HG03558 (cell line): ENCODE results near the gene PTPRN2.
"Not testable (repeated sequence)": the region's sequence is repeated elsewhere in the genome, so short reads cannot be mapped to it uniquely, and the experiment has no call there.

Experiments used
- ATAC-seq: cut with Tn5 transposase; IDR thresholded peaks from one replicate; pipeline ENCODE4 v1.9.1; 2021; ENCODE audit warnings: moderate number of reproducible peaks; ENCODE audit not compliant: unreplicated experiment; ENCODE audit errors: extremely low read depth

The PTPRN2 gene

DNA sequence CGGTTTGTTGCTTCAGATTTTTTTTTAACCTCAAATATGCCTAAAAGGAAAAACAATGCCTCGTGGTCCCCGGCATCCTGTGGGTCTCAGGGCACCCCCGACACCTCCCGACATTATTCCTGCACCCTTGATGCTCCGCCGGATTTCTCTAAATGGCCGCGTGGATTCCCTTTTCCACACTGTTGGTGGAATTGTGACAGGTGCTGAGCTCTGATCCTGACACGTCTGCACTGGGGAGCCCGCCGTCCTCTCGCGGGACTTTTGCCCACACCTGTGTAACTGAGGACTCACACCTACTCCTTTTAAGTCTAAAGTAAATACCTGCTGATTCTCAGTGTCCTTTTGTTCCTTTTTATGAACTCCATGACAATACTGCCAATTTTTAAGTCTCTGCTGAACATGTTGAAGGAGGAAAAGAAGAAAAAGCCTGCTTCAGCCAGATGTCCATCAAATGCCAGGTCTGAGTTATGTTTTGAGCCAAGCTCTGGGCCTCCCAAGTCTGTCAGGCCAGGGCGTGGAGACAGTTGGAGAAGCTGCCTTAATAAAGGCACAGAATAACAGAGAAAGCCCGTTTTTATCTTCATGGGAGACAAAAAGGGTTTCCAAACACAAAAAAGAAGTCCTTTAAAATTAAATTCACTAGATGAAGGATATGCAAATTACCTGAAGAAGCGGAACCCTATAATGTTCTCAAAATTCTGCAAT, 682.6 kb downstream of the PTPRN2 start:
- no peak for ATAC-seq

DNA sequence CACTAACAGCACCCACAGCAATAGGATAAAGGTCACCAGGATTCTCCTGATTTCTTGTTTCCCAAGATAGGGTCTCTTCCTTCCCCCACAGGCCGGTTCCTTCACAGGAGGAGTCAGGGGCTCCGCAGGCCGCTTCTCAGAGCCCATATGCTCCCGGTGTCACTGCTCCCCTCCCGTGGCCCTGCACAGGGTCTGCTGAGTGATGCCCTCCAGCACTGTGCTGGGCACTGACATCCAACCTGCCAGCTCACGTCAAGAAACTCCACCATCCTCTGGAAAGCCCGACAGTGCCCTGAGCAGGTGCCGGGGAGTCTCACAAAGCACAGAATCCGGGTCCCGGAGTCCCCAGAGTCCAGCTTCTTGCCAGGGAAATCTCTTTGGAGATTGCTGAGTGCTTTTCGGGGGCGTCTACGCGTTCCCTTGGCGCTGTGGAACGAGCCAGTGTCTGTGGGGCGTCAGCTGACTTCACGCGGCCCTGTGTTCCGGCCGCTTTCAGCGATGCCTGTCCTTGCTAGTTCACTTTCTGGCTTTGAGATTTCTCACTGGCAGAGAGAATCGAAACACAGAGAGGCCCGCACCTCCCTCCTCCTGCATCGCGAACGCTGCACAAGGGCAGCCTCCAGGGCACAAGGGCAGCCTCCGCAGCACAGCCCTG, 683.3 kb downstream of the PTPRN2 start:
- no peak for ATAC-seq

DNA sequence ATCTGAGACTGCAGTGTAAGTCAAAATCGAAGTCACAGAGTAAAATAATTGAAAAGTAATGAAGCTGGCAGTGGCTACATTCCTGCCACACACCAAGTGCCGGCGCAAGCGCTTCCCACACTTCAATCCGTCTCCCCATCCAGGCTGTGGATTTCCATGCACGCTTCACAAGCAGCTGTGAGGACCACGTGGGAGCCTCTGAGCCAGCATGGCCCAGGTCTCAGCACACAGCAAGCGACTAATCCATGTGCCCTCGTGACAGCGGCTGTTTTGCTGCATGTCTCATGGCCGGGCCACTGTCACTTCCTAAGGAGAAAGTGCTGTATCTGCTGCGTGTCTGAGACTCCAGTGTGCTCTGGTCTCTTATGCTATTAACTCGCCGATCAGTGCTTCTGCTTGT, 683.9 kb downstream of the PTPRN2 start:
- ATAC-seq: no peak

DNA sequence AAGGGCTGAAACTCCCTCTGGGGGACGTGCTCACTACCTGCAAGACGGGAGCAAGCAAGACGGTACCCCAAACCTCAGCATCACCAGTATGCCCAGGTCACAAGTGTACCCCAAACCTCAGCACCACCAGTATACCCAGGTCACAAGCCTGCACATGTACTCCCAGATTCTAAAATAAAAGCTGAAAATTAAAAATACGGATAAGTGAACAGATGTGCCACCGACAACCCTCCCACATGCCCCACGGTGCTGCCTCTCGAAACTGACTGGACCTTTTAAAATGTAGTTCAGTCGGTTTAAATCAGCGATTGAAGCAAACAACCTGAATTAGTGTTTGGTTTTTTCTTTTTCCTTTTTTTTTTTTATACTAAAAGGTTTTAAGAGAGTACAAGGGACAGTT, 684.3 kb downstream of the PTPRN2 start:
- ATAC-seq: no peak

DNA sequence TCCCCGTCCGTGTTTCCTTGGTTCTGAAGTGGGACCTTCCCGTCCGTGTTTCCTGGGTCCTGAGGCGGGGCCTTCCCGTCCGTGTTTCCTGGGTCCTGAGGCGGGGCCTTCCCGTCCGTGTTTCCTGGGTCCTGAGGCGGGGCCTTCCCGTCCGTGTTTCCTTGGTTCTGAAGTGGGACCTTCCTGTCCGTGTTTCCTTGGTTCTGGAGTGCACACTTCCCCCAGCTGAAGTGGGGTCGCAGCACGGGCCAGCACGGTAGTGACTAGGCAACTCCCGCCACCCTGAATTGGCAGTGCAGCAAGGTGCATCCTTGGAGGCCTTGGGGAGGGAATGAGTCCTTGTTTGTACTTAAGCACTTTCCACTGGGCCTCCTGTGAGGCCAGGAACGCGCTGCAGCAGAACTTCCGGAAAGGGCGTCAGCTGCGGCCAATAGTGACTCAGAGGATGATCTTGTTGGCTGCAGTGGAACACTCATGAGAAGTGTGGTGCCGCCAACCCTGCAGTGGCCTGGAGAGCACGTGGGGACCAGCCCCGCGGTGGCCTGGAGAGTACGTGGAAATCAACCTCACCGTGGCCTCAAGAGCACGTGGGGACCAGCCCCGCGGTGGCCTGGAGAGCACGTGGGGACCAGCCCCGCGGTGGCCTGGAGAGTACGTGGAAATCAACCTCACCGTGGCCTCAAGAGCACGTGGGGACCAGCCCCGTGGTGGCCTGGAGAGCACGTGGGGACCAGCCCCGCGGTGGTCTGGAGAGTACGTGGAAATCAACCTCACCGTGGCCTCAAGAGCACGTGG, 685.6 kb downstream of the PTPRN2 start:
- not testable (repeated sequence) for ATAC-seq

DNA sequence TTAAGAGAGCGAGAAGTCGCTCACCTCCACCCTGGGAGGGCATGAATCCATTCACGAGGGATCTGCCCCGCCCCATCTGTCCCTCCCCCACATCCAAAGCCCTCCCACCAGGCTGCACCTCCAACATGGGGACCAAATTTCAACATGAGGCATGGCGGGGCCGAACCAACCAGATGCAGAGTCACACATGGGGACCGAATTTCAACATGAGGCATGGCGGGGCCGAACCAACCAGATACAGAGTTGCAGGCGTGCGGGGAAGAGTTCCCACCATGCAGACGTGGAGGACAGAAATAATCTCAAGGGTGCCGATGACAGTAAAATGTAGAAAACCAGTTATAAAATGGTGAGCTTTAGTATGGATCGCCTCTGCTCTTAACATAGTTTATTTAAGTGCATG, 686.5 kb downstream of the PTPRN2 start:
- ATAC-seq: no peak

DNA sequence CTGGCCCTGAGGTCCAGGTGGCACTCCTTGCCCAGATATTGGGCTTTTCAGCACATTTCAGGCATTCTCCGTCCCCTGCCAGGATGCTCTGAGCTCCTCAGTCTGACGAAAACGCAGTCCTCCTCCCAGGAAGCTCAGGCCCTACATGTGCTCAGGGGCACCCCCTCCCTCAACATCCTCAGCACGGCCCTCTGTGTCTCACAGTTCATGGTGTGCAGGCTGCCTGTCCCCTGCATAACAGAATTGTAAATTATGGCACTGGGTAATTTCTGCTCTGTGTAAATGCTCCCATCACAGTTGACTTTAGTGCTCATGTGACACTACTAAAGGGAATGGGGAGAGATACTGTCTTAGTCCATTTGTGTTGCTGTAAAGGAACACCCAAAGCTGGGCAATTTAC, 687.1 kb downstream of the PTPRN2 start:
- no peak for ATAC-seq

DNA sequence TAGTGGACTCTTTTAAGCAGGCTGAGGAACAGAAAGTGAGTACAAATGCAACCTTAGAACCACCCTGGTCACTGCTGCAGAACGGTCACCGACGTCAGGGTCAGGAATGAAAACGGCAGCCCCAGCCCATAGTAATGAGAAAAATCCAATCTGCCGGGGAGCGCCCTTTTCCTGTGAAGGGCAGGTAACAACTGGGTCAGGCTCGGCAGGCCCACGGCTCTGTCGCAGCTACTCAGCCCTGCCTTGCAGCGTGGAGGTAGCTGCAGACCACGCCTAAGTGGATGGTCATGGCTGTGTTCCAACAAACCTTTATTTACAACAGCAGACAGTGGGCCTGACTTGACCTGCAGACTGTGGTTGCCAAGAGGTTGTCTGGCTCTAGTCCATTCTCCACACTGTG, 687.6 kb downstream of the PTPRN2 start:
- ATAC-seq: no peak

DNA sequence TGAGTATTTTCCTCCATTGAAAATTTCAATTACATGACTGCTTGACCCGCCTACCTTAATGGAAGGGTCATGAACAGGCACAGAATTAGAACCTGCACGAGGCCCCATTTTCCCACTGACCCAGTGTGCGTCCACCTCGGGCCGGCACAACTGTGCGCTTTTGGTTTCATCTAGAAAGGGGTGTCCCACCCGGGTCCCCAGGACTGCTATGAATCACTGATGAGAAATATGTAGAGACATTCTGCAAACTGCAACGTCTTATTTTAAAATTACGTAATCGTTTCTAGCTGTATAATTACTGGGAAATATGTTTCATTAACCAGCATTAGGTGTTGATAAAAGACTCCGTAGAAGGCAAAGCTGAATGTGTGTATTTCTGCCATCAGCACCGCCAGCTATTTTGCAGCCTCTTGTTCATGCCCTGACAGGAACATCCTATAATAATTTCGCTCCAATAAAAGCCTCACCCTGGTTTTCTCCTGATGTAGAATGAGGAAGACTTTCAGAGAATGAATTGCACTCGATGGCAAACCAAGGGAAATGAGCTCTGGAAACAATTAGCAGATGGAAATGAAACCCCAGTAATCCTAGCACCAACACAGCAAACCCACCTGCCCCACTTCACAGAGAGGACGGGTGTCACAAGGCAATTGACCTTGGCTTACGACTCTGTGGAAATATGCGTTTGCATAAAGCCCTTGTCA, 688.7 kb downstream of the PTPRN2 start:
- ATAC-seq: no peak

DNA sequence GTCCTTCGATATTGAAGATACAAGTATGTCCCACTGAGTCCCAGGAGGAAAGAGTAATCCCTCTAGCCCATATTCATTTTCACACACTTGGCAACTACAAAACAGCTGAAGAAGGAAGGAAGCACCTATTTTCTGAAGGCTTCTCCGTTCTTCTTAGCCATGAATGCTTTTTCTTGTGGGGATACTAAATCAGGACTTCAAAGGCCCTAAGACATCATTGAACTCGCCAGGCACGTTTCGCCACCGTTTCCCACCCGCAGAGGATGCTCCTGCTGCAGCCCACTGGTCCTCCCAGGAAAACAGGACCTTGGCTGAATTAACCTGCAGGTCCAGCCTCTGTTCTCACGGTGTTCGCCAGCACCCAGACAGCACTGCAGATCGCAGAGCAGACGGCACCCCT, 689.4 kb downstream of the PTPRN2 start:
- ATAC-seq: no peak

DNA sequence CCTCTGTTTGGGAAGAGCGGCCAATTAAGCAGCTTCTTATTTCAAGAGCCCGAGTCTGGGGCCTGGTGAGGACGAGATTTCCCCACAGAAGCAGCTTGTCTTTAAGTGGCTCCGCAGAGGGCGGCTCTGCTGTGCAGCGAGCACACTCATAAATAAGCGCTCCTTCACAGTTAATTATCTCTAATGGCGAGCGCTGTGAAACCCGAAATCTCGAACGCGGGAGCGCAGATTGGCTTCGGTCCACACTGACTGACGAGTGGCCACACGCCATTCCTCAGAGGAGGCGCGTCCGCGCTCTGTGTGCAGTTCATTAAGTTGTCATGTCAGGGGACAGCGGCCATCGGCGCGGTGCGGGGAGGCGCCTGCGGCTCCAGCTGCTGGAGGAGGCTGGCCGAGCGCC, 689.9 kb downstream of the PTPRN2 start:
- no peak for ATAC-seq

DNA sequence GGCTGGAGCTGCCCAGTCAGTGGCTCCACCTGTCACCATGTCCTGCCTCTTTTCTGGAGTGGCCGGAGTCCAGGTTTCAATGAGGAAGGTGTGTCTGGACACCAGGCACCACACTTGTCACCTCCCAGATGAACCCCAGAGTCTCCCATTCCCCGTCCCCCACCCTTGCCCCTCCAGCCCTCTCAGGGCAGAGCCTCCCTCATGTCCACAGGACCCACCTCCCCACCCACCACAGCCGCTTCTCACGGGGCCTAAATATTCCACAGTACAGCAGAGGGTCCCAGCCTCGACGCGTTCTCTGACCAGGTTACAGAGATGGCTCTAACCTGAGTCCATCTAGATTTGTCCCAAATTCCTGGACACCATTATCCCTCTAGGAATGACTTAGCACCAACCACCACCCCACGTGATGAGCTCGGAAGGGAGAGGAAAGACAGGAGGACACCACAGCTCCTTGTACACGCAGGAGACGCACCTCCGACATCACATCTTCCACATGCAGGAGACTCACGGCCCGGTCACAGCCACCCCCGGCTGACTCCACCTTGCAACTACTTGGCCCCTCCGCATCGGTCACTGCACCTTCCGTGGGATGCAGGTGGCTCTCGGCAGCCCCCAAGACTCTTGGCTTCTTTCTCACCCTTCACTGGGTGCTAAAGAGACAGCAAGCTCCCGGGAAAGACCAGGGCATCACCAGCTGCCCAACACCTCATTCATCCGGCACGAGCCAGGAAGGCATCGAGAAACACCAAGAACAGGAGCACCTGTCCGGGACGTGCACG, 690.7 kb downstream of the PTPRN2 start:
- no peak for ATAC-seq

DNA sequence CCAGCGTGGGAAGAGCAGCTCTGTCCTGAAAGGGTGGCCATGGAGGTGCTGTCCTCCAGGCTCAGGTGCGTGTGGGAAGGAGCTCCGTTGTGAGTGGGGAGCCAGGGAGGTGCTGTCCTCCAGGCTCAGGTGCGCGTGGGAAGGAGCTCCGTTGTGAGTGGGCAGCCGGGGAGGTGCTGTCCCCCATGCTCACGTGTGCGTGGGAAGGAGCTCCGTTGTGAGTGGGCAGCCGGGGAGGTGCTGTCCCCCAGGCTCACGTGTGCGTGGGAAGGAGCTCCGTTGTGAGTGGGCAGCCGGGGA, 691.3 kb downstream of the PTPRN2 start:
- not testable (repeated sequence) for ATAC-seq

DNA sequence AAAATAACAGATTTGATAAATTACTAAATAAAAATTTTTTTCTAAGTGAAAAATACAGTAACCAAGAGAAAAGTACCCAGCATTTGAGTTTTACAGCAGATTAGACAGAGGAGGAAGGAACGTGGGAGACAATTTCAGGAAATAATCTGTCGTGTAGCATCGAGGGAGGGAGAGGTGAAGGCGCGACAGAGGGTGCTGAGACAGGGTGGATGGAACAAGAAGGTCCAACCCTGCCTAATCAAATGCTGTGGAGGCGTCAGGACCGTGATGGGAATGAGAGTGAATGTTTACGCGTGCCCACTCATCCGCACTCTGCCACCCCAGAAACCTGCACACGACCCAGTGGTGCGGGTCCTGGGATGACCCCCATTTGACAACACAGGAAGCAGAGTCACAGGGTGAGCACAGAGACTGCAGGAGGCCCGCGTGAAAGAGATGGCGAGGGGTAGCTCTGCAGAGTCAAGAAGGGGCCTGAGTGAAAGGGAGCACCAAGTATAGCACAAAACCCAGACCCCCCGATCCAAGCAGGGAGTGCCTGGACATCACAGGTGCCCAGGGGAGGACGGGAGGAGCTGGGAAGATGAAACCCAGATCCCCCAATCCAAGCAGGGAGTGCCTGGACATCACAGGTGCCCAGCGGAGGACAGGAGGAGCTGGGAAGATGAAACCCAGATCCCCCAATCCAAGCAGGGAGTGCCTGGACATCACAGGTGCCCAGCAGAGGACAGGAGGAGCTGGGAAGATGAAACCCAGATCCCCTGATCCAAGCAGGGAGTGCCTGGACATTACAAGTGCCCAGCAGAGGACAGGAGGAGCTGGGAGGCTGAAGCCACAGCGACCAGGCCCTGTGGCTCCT, 691.9 kb downstream of the PTPRN2 start:
- ATAC-seq: no peak

DNA sequence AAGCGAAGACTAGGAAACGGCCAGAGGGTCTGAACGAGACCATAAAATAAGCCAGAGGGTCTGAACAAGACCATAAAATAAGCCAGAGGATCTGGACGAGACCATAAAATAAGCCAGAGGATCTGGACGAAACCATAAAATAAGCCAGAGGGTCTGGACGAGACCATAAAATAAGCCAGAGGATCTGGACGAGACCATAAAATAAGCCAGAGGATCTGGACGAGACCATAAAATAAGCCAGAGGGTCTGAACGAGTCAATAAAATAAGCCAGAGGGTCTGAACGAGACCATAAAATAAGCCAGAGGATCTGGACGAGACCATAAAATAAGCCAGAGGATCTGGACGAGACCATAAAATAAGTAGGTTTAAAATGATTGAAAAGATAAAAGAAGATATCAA, 692.5 kb downstream of the PTPRN2 start:
- not testable (repeated sequence) for ATAC-seq

DNA sequence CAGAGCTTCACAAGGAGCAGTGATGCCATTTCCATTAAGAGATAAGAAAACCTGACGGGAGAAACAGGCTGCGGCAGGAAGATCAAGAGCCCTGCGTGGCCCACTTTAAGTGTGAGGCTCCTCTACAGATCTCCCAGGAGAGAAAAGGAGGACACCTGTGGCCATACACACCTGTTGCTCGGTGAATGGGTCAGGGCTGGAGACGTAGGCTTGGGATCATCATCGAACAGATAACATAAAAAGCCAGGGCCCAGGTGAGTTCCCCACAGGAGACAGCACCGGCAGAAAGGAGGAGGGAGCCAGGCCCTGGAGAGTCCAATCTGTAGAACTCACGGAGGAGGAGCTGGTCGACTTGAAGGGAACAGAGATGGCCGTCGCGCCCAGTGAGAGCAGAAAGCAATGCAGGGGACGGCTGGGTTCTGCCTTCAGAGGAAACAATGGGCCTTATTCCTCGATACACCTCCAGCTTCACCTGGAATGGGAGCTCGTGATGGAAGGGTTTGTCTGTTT, 694.0 kb downstream of the PTPRN2 start:
- ATAC-seq: no peak

DNA sequence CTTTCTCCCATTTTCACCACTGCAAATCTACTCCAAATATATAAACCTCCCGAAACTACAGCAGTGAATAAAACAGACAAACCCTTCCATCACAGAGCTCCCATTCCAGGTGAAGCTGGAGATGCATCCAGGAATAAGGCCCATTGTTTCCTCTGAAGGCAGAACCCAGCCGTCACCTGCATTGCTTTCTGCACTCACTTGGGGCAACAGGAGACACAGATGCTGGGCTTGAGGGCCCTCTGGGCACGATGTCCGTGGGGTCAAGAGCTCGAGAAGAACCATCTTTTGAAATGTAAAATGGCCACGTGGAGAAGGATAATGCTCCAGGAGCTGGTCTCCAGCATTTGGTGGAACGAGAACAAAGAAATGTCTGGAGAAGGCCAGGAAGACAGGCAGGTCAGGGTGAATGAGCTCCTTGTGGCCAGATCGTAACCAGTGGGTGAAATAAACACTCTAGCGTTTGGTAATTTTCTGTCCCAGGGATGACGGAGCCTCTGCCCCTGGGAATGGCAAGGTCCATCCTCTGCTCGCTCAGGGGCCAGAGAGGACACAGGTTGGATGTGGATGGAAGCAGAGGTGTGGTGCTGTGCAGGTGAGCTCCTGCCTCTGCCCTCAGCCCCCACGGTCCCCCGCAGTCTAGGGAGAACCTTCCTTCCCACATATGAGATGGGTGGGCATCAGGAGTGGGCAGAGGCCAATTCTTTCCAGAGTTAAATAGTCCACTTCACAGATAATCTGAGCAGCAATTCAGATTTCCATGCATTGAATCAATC, 694.7 kb downstream of the PTPRN2 start:
- ATAC-seq: no peak

DNA sequence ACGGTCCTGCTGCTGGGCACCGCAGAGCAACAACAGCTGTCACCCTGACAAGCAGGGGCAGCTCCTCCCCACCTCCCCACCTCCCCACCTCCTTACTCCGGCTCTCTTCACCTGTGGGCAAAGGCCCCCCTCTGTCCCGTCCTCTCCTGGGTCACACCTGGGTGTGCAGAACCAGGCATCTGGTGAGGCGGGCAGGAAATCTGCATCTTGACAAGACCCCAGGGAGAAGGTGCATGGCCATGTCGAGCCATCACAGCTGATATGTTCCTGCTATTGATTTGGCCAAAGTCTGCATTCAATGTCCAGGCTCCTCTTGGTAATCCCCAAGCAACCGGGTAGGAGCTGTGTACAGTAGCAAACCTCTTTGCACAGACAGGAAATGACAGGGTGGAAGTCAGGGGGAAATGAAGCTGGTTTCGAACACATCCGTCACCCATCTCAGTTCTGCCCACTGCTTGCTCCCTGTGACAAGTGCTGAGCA, 696.7 kb downstream of the PTPRN2 start:
- ATAC-seq: no peak
